GM18870 (cell line): Measurements from ENCODE around the gene CCT6B.
A peak's percentile ranks its signal among the peaks of the same experiment; 100 is the strongest.
"Not testable (repeated sequence)": the region's sequence is repeated elsewhere in the genome, so short reads cannot be mapped to it uniquely, and the experiment has no call there.

Source experiments
- ATAC-seq: cut with Tn5 transposase; IDR thresholded peaks from one replicate; pipeline ENCODE4 v1.9.1; 2021; ENCODE audit warnings: moderate library complexity; ENCODE audit not compliant: unreplicated experiment

Gene CCT6B

GRCh38 chr17:34980681-34981537, 19.6 kb upstream of the CCT6B start:
- ATAC-seq, result peak; percentile 52

- peak; percentile 63 for ATAC-seq
Observed at GRCh38 chr17:34980353-34980680, 19.1 kb upstream of the CCT6B start, which contains the start of gene LIG3. Gene LIG3, plus strand, starts transcription at chr17:34980512. Its CDS starts 2,494 bp downstream, at chr17:34983006.

GRCh38 chr17:34979650-34980352, 18.5 kb upstream of the CCT6B start:
- no peak for ATAC-seq

- no peak for ATAC-seq
Observed at GRCh38 chr17:34979153-34979552, 17.9 kb upstream of the CCT6B start.

DNA sequence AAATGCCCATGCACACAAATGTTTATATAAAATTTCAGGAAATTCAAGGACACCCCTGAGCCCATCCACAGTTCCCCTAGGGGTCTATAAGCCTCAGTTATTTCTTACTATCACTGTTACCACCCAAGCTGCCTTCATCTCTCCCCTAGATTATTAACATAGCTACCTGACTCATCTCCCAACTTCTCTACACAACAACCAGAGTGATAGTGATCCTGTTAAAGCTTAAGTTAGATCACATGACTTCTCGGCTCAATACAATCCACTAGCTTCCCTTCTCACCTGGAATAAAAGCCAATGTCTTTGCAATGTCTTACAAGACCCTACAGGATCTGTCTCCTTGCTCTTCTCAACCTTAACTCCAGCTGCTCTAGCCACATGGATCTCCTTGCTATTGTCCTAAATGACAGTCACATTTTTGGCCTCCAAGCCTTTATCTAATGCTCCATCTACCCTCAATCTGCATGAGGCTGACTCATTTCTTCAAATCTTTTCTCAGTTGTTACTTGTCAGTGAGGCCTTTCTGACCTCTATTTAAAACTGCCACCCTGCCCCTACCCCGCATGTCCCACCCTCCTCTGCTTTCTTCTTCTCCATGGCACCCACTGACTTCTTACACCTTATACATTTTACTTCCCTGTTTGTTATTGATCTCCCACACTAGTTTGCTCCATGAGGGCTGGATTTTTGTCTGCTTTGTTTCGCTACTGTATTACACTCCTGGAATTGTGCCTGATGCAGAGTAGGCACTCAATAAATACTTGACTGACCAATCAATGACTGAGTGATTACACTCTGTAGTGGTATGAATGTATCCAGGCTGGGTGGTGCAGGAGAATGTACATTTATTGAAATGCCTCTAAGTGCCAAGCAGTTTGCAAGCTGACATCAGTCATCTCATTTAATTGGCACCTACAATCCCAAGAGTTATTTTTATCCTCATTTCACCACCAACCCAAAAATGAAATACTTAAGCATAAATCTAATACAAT, 13.8 kb upstream of the CCT6B start:
- no peak for ATAC-seq

GRCh38 chr17:34974179-34974578, 12.9 kb upstream of the CCT6B start:
- no peak for ATAC-seq

DNA sequence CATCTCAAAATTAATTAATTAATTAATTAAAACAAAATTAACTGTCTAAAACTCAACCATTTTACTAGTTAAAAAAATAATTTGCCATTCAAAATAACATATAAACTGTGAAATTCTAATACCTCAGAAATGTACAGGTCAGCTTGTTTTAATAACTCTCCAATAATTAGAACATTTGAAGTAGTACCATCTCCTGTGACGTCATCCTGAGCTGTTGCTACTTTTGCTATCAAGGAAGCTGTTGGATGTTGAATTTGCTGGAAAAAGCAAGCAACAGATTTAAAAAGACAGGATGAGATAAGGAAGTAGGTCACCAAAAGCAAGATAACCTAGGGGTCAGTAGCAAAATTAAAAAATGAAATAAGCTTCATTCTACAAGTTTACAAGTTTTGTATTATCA, 2.8 kb downstream of the CCT6B start:
- no peak for ATAC-seq

GRCh38 chr17:34950780-34951179, 10.5 kb downstream of the CCT6B start:
- ATAC-seq, result not testable (repeated sequence)

DNA sequence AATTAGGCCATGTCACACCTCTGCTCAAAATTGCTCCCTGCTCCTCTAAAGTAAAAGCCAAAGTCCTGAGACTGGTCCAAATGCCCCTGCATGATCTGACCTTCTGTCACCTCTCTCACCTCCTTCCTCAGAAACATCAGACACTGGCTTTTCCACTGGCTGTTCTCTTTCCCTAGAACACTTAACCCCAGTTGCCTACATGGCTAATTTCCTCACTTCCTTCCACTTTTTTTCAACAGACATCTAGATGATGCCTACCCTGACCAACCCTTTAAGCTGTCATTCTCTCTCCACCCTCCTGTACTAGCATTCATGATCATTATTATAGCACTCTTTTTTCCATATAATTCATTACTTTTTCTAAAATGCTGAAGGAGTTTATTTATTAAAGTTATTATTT, 31.0 kb downstream of the CCT6B start:
- no peak for ATAC-seq

DNA sequence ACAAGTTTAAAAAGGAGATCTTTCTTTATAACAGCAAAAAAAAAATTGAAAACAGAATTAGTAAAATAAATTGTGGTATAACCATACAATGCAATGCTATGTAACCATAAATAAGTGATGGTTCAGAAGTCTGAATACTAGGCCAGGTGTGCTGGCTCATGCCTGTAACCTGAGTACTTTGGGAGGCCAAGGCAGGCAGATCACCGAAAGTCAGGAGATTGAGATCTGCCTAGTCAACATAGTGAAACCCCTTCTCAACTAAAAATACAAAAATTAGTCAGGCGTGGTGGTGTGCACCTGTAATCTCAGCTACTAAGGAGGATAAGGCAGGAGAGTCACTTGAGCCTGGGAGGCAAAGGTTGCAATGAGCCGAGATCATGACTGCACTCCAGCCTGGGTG, 34.6 kb downstream of the CCT6B start:
- ATAC-seq, result no peak

DNA sequence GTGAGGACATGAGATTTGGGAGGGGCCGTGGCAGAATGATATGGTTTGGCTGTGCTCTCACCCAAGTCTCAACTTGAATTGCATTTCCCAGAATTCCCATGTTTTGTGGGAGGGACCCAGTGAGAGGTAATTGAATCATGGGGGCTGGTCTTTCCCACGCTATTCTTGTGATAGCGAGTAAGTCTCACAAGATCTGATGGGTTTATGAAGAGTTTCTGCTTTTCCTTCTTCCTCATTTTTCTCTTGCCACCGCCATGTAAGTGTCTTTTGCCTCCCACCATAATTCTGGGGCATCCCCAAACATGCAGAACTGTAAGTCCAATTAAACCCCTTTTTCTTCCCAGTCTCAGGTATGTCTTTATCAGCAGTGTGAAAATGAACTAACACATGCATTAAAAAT, 40.6 kb downstream of the CCT6B start:
- no peak for ATAC-seq

- ATAC-seq, result no peak
Observed at GRCh38 chr17:34917381-34917780, 43.9 kb downstream of the CCT6B start.

DNA sequence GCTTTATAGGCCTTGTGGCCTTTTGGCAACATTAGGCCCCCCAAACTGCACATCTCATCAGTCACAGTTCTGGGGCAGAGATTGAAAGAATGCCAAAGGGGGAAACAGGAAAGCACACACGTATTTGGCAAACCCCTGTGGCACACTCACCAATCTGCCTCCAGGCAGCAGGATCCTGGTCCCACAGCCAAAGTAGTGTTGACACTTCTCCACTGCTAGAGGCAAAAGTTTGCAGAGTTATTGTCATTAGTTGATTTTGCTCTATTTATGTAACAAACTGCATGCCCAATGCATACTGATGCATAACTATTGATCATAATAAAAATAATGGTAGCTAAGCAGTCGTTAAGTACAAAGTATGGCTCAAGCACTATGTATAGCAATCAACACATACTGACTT, 45.1 kb downstream of the CCT6B start:
- ATAC-seq, result no peak

- ATAC-seq, result no peak
Observed at GRCh38 chr17:34913001-34913400, 48.3 kb downstream of the CCT6B start.

GRCh38 chr17:34909040-34909439, 52.2 kb downstream of the CCT6B start:
- no peak for ATAC-seq

DNA sequence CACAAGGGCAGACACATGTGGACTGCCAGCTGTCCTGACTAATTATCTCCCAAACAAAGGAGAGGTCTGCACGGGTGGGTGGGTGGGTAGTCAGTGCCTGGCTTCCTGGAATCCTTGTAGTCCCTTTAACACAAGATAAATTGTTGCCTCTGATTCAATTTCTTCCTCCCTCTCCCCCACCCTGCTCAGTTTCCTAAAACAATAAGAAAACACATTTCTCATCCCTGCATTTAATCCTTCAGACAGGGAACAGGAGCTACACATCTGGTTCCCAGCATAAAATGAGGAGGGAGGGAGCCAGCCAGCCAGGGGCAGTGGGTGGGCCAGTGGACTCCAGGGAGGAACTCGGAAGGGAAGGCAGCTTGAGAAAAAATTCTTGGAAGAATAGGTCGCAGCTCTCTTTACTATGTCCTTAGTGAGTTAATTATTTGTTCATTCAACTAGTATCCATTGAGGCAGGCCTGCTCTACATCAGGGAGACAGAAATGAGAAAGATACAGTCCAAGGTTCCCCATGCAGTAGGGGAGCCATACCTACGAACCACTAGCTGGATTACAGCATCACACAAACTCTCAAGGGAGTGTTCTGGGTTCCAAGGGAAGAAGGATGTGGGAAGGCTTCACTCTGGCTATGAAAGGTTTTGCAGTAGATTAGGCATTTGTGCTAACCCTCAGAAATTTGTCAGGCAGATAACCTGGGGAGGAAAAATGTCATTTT, 58.3 kb downstream of the CCT6B start:
- ATAC-seq, result no peak

DNA sequence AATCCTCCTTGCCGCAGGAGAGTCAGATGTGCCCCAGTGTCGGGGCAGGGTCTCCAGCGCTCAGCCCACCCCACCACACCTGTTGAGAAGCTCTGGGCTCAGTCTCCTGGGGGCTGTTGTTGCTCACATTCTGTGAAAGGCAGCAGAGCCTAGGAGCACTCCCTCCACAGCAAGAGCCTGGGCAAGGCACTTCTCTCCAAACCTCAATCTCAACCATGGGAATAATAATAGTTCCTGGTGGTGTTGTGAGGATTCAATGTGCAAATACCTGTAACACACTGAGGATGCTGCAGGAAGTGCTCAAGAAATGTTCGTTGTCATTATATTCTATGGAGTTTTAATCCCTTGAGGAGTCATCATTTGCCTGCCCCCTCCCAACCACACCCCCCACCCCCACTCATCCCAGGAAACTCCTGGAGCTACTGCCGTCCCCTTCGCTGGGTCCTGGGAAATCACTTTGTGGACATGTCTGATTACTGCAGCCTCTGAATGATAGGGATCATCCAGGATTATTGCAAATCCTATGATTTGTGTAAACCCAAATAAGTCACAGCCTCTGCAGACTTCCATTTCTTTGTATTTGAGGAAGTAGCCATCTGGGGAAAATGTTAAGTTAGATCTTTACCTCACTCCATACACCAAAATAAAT, 61.5 kb downstream of the CCT6B start:
- no peak for ATAC-seq

DNA sequence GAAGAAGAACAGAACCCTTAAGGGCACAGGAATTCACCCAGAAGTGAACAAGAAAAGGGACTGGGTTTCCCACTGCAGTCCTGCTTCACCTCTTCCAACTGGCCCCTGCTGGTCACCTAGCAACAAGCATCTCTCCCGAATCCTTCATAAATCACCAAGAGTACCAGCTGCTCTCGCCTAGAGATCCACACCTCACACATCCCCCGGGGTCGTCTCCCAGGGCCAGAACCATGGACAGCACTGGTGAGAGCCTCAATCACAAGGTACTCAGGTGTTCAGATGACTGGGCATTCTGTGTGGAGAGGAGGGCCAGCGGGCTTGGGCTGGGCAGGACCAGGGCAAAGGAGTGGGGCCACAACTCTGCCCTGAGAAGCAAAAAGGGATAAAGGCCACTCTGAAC, 65.9 kb downstream of the CCT6B start:
- no peak for ATAC-seq

DNA sequence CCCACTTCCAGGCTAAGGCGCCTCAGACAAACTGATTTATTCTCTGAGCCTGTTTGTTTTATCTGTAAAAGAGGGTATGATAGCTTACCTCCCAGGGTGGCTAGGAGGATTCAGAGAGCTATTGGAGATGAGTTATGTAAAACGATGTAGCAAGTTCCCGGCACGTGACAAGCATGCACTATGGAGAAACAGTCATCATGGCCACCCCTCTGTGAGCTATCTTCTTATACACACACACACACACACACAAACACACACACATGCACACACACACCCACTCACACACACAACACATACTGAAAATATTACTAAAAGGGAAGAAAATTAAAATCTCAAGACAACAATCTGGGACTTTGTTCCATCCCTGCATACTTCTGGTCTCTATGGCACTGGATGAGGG, 66.3 kb downstream of the CCT6B start:
- no peak for ATAC-seq
